GM18951 (cell line): Measurements from ENCODE around the gene HSPA12B.

ENCODE experiments used
- POLR2A ChIP-seq: IDR thresholded peaks from 4 replicates; pipeline ENCODE4 v1.6.1; 2011; ENCODE audit warnings: mild to moderate bottlenecking; ENCODE audit not compliant: insufficient read length, insufficient read depth; ENCODE audit errors: extremely low read depth
- in situ Hi-C: fragments of 300-500 bp; cut with MboI; formaldehyde crosslinking; loops from one replicate; pipeline ENCODE4 v1.12.0; 2022; ENCODE audit warnings: low sequenced_read_pairs, mixed read lengths, inconsistent platforms; ENCODE audit not compliant: unreplicated experiment

The HSPA12B gene, protein sequence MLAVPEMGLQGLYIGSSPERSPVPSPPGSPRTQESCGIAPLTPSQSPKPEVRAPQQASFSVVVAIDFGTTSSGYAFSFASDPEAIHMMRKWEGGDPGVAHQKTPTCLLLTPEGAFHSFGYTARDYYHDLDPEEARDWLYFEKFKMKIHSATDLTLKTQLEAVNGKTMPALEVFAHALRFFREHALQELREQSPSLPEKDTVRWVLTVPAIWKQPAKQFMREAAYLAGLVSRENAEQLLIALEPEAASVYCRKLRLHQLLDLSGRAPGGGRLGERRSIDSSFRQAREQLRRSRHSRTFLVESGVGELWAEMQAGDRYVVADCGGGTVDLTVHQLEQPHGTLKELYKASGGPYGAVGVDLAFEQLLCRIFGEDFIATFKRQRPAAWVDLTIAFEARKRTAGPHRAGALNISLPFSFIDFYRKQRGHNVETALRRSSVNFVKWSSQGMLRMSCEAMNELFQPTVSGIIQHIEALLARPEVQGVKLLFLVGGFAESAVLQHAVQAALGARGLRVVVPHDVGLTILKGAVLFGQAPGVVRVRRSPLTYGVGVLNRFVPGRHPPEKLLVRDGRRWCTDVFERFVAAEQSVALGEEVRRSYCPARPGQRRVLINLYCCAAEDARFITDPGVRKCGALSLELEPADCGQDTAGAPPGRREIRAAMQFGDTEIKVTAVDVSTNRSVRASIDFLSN

DNA sequence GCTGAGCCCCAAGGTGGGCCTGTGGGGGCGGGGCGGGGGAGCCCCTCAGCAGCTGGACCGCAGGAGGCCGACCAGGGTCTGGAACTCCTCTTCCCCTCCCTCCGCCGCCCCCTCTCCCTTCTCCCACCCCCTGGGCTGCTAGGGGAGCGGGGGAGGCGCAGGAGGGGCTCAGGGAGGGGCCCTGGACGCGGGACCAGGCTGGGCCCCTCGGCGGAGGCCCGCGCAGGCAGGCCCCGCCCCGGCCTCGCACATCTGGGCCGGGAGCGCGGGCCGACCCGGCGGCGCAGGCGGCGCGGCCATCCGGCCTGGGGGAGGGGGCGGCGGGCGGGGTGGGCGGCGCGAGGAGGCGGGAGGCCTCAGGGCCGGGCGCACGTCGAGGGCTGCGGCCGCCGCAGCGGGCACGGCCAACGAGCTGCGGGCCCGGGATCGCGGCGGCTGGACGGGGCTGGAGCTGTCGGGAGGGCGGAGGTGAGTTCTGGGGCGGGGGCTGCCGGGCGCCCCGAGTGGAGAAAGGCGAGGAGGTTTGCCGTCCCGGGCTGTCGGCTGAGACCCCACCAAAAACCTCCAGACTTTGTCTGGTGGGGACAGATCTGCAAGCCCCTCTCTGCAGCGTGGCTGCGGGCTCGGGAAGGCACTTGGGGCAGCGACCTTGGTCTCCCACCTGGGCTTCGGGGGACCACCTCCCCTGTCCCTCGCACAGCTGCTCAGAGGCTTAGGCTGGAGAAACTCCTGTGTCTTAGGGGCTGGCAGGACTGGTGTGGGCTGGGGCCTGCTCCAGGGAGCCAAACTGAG, at the start of gene HSPA12B:
TSS of gene HSPA12B (plus strand) at position 359 of the 792 bp plus-strand sequence. CDS start 5,990 bp downstream, outside the sequence.
- TF ChIP-seq POLR2A: no peak
- in situ Hi-C loops: no loop called here

DNA sequence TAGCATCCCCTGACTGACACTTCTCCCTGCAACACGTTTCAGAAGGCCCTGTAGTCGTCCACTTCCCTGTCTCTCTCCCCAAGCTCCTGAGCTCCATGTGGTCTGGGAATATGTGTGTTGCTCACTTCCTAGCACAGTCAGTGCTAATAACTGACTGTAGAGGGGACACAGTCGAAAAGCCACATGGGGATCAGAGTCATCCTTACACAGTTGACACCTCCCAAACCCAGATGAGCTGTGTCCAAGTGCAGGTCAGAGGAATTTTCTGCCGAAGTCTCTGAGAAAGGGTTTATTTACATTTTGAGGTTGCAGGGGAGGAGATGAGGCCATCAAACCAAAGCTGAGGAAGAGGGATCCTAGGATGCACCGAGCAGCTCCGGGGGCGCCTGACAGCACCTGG, 47.1 kb upstream of the HSPA12B start:
- no peak for TF ChIP-seq POLR2A
- in situ Hi-C loops: no loop called here

DNA sequence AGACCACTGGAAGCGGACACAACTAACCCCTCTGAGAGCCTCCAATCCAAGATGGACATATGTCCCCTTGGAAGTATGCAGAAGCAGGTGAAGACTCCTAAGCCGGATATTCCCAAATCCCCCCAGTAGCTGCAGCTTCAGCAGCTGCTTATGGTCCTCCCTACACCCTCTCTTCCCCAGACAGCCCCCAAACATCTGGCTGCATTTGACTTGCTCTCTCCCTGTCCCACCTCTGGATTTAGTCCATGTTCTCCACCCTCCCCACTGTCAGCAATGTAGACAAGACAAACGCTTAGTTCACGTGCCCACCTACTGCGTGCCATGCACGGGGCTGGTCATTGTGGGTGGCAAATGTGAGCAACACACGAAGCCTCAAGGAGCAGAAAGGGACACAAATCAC, 46.1 kb upstream of the HSPA12B start:
- in situ Hi-C loops: no loop called here
- TF ChIP-seq POLR2A: no peak

DNA sequence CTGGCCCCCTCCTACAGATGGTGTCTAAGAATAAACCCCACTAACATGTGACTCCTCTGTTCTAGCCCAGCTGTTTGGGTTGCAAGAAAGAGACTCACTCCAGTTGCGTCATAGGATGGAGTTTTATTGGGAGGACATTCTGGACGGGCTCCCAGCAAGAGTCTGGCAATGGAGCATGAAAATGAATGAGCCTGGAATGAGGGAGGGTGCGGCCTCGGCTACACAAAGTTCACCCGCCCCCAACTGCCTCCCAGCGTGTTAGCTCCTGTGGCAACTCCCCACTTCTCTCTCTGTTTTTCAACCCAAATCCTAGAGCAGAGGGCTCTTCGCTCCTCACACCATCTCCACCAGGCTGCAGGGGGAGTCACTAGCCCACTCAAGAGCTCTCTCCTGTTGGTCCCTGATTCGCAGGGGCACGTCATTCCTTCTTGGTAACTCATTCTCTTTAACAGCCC, 45.6 kb upstream of the HSPA12B start:
- no peak for TF ChIP-seq POLR2A
- in situ Hi-C loops: no loop called here

DNA sequence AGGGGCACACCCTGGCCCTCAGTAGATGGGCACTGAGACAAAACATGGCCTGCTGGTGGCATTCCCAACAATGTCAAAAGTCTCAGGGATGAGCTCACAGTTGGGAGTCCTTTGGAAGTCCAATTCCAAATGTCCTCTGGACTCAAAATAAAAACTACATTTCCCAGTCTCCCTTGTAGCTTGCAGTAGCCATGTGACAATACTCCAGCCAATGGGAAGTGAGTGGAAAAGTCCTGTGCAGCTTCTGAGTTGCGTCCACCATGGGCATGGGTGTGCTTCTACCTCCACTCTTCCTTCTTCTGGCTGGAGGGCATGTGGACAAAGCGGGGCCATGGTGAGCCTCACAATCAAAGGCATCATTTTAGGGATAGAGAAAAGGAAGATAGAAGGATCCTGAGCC, 44.8 kb upstream of the HSPA12B start:
- no peak for TF ChIP-seq POLR2A
- in situ Hi-C loops: no loop called here

DNA sequence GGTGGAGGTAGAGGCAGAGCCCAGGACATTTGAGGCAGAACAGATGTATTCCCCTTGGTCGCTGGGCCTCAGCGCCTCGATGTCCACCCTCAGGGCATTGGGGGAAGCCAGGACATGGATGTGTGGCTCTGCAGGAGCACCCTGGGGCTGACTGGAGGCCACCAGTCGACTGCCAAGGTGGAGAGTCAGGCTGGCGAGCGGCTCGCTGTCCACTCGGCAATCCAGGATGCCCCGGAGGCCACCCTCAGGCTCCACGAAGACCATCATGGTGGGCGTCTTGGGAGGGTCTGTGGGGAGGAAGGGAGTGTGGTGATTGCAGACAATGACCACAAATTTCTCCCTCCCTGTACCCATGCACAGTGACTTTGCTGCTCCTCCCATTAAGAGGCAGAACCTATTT, 42.5 kb upstream of the HSPA12B start:
- no peak for TF ChIP-seq POLR2A
- in situ Hi-C loops: no loop called here

DNA sequence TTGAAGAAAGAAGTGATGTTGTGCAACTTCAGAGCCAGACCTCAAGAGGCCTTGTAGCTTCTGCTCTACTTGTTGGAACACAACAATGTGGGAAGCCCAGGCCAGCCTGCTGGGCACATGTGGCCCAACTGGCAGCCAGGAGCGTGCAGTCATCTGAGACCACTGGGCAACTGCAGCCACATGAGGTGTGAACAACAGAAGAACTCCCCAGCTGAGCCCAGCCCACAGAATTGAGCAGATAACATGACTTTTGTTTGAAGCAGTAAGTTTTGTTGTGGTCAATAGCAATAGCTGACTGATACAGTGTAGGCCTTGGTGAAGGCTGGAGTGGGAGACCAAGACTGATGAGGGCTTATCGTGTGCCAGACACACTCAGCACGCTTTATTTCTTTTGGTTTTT, 42.1 kb upstream of the HSPA12B start:
- no peak for TF ChIP-seq POLR2A
- in situ Hi-C loops: no loop called here

DNA sequence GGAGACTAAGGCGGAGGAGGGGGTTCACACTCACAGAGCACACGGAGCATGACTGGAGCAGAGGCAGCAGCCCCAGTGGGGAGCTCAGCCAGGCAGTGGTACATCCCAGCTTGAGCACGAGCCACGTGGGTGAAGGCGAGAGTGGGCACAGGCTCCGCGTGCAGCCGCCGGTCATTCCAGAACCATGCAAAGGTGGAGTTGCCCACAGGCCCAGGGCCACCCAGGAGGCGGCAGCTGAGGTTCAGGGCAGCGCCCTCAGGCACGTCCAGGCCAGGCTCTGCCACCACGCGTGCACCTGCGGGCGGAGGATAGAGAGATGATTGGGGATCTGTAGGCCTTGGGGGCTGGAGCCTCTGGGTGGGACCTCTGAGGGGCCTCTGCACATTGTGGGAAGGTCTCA, 41.2 kb upstream of the HSPA12B start:
- in situ Hi-C loops: no loop called here
- no peak for TF ChIP-seq POLR2A

DNA sequence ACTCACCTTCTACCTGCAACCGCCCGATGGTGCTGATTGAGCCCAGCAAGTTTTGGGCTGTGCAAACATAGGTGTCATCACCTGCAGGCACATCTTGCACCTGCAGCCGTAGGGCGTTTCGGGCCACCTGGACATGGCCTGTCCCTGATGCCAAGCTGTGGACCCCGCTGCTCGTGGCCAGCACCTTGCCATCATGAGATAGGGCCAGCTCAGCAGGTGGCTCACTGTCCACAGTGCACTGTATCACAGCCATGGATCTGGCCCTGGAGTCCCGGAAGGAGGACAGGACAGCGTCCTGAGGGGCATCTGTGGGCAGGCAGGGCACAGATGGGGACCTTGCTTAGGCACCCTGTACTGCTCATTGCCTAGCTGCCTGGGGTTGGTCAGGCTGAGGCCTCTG, 40.6 kb upstream of the HSPA12B start:
- in situ Hi-C loops: no loop called here
- TF ChIP-seq POLR2A: no peak

DNA sequence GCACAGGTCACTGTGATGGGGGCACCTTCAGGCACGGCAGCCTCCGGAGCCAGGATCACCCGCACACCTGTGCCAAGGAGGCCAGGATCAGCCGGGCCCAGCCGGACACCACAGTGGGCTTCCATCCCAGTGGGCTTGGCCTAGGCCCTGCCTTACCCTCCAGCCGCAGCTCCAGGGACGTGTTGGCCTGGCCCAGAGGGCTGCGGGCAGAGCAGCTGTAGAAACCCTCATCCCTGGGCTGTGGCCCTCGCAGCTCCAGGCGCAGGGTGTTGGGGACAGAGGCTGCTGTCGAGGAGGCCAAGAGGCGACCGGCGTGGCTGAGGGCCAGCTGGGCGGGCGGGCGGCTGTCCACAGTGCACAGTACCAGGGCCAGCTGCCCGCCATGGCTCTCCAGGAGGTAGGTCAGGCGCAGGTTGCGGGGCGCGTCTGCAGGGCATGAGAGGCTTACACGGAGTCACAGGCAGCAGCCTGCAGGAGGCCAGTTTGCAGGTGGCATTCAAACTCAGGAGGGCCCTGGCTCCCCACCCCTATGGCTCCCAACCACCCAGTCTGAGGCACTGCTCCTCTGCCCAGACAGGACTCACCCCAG, 39.7 kb upstream of the HSPA12B start:
- in situ Hi-C loops: no loop called here
- no peak for TF ChIP-seq POLR2A

DNA sequence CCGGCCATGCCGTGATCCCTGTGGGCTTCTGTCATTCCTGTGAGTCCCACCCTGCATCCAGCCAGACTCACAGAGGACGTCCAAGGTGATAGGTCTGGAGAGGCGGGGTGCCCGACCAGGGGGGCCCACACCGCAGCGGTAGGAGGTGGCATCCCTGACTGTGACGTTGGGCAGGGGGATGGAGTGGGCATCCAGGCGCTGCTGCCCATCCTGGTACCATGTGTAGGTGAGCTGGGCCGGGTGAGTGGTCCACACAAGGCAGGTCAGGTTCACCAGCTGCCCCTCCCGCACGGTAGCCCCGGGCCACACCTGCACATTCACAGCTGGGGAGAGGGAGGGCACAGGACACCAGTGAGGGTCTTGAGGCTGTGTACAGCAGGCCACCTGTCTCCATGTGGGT, 39.1 kb upstream of the HSPA12B start:
- in situ Hi-C loops: no loop called here
- TF ChIP-seq POLR2A: no peak

DNA sequence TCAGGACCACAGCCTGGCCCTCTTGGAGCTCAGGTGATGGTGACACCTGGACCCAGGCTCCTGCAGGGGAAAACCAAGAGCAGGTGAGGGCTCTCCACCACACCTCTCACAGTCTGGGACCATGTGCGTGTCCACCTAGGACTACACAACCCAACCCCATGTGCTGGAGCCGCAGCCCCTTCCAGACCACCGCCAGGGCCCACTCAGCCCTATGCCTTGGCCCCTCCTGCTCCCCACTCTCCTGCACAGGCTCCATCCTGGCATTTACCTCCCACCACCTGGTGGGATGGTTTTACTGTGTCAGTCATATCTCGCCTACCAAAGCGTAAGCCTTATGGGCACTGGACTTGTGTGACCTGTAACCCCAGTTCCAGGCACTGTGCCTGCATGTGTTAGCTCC, 37.6 kb upstream of the HSPA12B start:
- TF ChIP-seq POLR2A: no peak
- in situ Hi-C loops: no loop called here

DNA sequence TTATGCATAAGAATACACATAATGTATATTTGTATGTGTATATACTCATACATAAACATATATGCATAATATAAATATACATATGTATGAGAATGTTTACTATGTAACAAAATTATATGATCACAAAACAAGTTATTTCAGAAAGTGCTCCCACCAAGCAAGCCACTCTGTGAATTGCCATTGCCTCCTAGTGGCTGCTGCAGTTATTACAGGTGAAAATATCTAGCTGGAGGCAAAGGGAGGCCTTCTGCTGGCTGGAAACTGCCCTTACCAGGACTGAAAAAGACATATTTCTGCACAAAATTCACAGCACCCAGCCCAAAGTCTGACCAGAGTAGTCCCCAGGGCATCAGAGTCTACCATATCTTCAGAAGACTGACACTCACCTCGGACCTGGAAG, 36.3 kb upstream of the HSPA12B start:
- in situ Hi-C loops: no loop called here
- no peak for TF ChIP-seq POLR2A
